ENCODE measurements around the gene C19orf12.

The C19orf12 gene

GRCh38 chr19:29714953-29715700, at the start of gene C19orf12:
Gene C19orf12, minus strand, starts transcription at chr19:29715261. Its CDS starts 6,848 bp downstream, at chr19:29708413.
- DNase-seq: no peak

- DNase-seq: no peak
These were observed 49.3 kb upstream of the C19orf12 start for GRCh38 chr19:29764361-29764760.

GRCh38 chr19:29763196-29763595, 48.1 kb upstream of the C19orf12 start:
- DNase-seq: no peak

GRCh38 chr19:29761575-29762232, 46.6 kb upstream of the C19orf12 start:
- no peak for DNase-seq

- no peak for DNase-seq
These were observed 45.9 kb upstream of the C19orf12 start for GRCh38 chr19:29760752-29761502.

GRCh38 chr19:29759359-29759758, 44.3 kb upstream of the C19orf12 start:
- no peak for DNase-seq

GRCh38 chr19:29758863-29759262, 43.8 kb upstream of the C19orf12 start:
- DNase-seq: no peak

- no peak for DNase-seq
These were observed 42.5 kb upstream of the C19orf12 start for GRCh38 chr19:29757551-29757950.

GRCh38 chr19:29753934-29754305, 38.9 kb upstream of the C19orf12 start:
- DNase-seq: no peak

- no peak for DNase-seq
These were observed 38.3 kb upstream of the C19orf12 start for GRCh38 chr19:29753190-29753933.

- DNase-seq: no peak
These were observed 37.5 kb upstream of the C19orf12 start for GRCh38 chr19:29752450-29753025.

- no peak for DNase-seq
These were observed 36.9 kb upstream of the C19orf12 start for GRCh38 chr19:29751932-29752331.

GRCh38 chr19:29750001-29750400, 34.9 kb upstream of the C19orf12 start:
- DNase-seq: no peak

GRCh38 chr19:29748996-29749849, 34.2 kb upstream of the C19orf12 start:
- DNase-seq: no peak

GRCh38 chr19:29745253-29745652, 30.2 kb upstream of the C19orf12 start:
- DNase-seq: no peak

GRCh38 chr19:29743681-29744080, 28.6 kb upstream of the C19orf12 start:
- no peak for DNase-seq

GRCh38 chr19:29741776-29742175, 26.7 kb upstream of the C19orf12 start:
- DNase-seq: no peak

- DNase-seq: no peak
These were observed 26.2 kb upstream of the C19orf12 start for GRCh38 chr19:29741226-29741625.

- DNase-seq: no peak
These were observed 22.5 kb upstream of the C19orf12 start for GRCh38 chr19:29737461-29738000.

GRCh38 chr19:29735829-29736228, 20.8 kb upstream of the C19orf12 start:
- no peak for DNase-seq

GRCh38 chr19:29731331-29731850, 16.3 kb upstream of the C19orf12 start:
- DNase-seq: no peak
